Peyer's patch (tissue), 4 donors: ENCODE measurements around the gene SBK3. TPM values are rescaled to one million over a fixed set of nuclear protein-coding genes. Genes with fewer than 3 reads are reported as not detected.

ENCODE experiments used
- DNase-seq, 3 donors: peaks; one replicate each; pipeline ENCODE4 v3.0.0-alpha.2; 2017 to 2019
- H3K27ac ChIP-seq, 4 donors: fragments of 200-600 bp; sonication (generic); one replicate each; pipeline ENCODE4 v1.5.1; 2016 to 2019
- H3K27me3 ChIP-seq, 2 donors: fragments of 200-600 bp; sonication (generic); one replicate each; pipeline ENCODE4 v1.5.1; 2019
- H3K36me3 ChIP-seq, 3 donors: fragments of 200-600 bp; sonication (generic); one replicate each; pipeline ENCODE4 v1.5.1; 2016 to 2019
- H3K4me1 ChIP-seq, 4 donors: fragments of 200-600 bp; sonication (generic); one replicate each; pipeline ENCODE4 v1.5.1; 2016 to 2019
- H3K4me3 ChIP-seq, 4 donors: fragments of 200-600 bp; sonication (generic); 1 replicate in 3 of 4; 2 replicates in 1 of 4; pipeline ENCODE4 v1.5.1; 2016 to 2019; ENCODE audit warnings: mild to moderate bottlenecking in 1 of 4
- H3K9me3 ChIP-seq, 4 donors: fragments of 200-600 bp; sonication (generic); one replicate each; pipeline ENCODE4 v1.5.1; 2016 to 2019; ENCODE audit warnings: mild to moderate bottlenecking in 1 of 4
- CTCF ChIP-seq, 6 experiments: fragments of 450-650 bp in 4 of 6; fragments of 200-600 bp in 2 of 6; sonication (generic) in 1 of 6; IDR thresholded peaks; one replicate each; pipeline ENCODE4 v1.5.1; 2017 to 2019; ENCODE audit warnings: antibody characterized with exemption in 6 of 6, mild to moderate bottlenecking in 3 of 6, moderate library complexity in 1 of 6
- POLR2A ChIP-seq, 2 donors: fragments of 450-650 bp; IDR thresholded peaks; one replicate each; pipeline ENCODE4 v1.5.1; 2017; ENCODE audit warnings: antibody characterized with exemption in 2 of 2, mild to moderate bottlenecking in 2 of 2, moderate library complexity in 2 of 2
- total RNA-seq, 4 donors: library from RNA; depleted of rRNA; stranded (reverse); fragments of >200 nt; gene quantifications; one replicate each; pipeline ENCODE4 v1.1.0, GENCODE V29; 2016

The SBK3 gene
- total RNA-seq, 4 donors from 2014 or later, result 1.0 TPM; not detected in 3

GRCh38 chr19:55542292-55542855, 3.0 kb downstream of the SBK3 start:
- Histone ChIP-seq H3K4me1 (no peaks in the 10 kb centered on the region), H3K27me3 (no peaks in the 10 kb centered on the region), H3K27ac (no peak overlapping the region), H3K9me3 (no peaks in the 10 kb centered on the region), H3K36me3 (no peaks in the 10 kb centered on the region), H3K4me3 (no peak overlapping the region)
- TF ChIP-seq CTCF (IDR thresholded peaks at IDR 0.05), result no peak
- no peak for TF ChIP-seq POLR2A (IDR thresholded peaks at IDR 0.05)
- DNase-seq, result no peak

- Histone ChIP-seq H3K4me1 (no peaks in the 10 kb centered on the region), H3K27ac (no peak overlapping the region), H3K9me3 (no peaks in the 10 kb centered on the region), H3K27me3 (no peaks in the 10 kb centered on the region), H3K4me3 (no peak overlapping the region), H3K36me3 (no peaks in the 10 kb centered on the region)
- no peak for TF ChIP-seq CTCF (IDR thresholded peaks at IDR 0.05)
- TF ChIP-seq POLR2A (IDR thresholded peaks at IDR 0.05), result no peak
- no peak for DNase-seq
Observed at GRCh38 chr19:55541091-55541490, 4.3 kb downstream of the SBK3 start.

- no peak for DNase-seq
- Histone ChIP-seq H3K4me3 (no peak overlapping the region), H3K4me1 (no peaks in the 10 kb centered on the region), H3K27ac (no peak overlapping the region), H3K27me3 (no peaks in the 10 kb centered on the region), H3K9me3 (no peaks in the 10 kb centered on the region), H3K36me3 (no peaks in the 10 kb centered on the region)
- TF ChIP-seq POLR2A (IDR thresholded peaks at IDR 0.05) (no peak), CTCF (IDR thresholded peaks at IDR 0.05) (no peak)
Observed at GRCh38 chr19:55540619-55541018, 4.7 kb downstream of the SBK3 start.

- TF ChIP-seq CTCF (IDR thresholded peaks at IDR 0.05), result no peak
- no peak for TF ChIP-seq POLR2A (IDR thresholded peaks at IDR 0.05)
- H3K9me3 ChIP-seq, result no peaks in the 10 kb centered on the region
- H3K27me3 ChIP-seq, result no peaks in the 10 kb centered on the region
- no peak overlapping the region for H3K4me3 ChIP-seq
- H3K27ac ChIP-seq, result no peak overlapping the region
- no peaks in the 10 kb centered on the region for H3K36me3 ChIP-seq
- DNase-seq, result no peak
- no peaks in the 10 kb centered on the region for H3K4me1 ChIP-seq
Observed at GRCh38 chr19:55539090-55539984, 6.0 kb downstream of the SBK3 start.

- Histone ChIP-seq H3K4me1 (no peaks in the 10 kb centered on the region), H3K27me3 (no peaks in the 10 kb centered on the region), H3K9me3 (no peaks in the 10 kb centered on the region), H3K4me3 (no peak overlapping the region), H3K27ac (no peak overlapping the region), H3K36me3 (no peaks in the 10 kb centered on the region)
- no peak for TF ChIP-seq CTCF (IDR thresholded peaks at IDR 0.05)
- TF ChIP-seq POLR2A (IDR thresholded peaks at IDR 0.05), result no peak
- DNase-seq, result no peak
Observed at GRCh38 chr19:55538132-55538531, 7.2 kb downstream of the SBK3 start.
